K562 (cell line): ENCODE data around the gene SHISA5. TPM values are rescaled to one million over a fixed set of nuclear protein-coding genes. Genes with fewer than 3 reads are reported as not detected.
A peak's percentile ranks its signal among the peaks of the same experiment; 100 is the strongest.

Experiments used
- ATAC-seq: fragments of 200-7000 bp; cut with Tn5 transposase; 3 replicates; pipeline ENCODE4 v1.9.1; 2020; ENCODE audit warnings: moderate library complexity
- BruUV-seq: library from RNA; stranded (reverse); fragments of 400-500 nt; replicated peaks from 2 replicates; lab custom pipeline; 2021; lab: Mats Ljungman, UMichigan
- CTCF ChIA-PET: fragments of 300-600 bp; formaldehyde crosslinking; extraction: SDS; loops from one replicate; lab custom pipeline; 2021; ENCODE audit warnings: low intra/inter-chr PET ratio; lab: Yijun Ruan, JAX
- POLR2A ChIA-PET: fragments of 300-600, 350-650 bp; sonication (Branson Sonifier 250); formaldehyde crosslinking; extraction: SDS; loops from one replicate; lab custom pipeline; 2021; ENCODE audit warnings: antibody characterized with exemption, inconsistent platforms; lab: Yijun Ruan, JAX
- DNase-seq, 4 experiments: peaks; one replicate each; pipeline versions ENCODE4 v3.0.0 to v3.0.0-alpha.2; 2011 to 2018; ENCODE audit warnings: low spot score in 3 of 4, mixed read lengths in 3 of 4; ENCODE audit errors: extremely low read depth in 1 of 4
- FAIRE-seq: peaks from 2 replicates; lab custom pipeline; 2011; peaks lifted over from hg19 to GRCh38; lab: Jason Lieb, UNC
- H2AFZ ChIP-seq: 2 replicates; pipeline ENCODE4 v1.6.0; 2011; ENCODE audit warnings: low read depth, low read length, control low read depth, inconsistent platforms
- H3K27ac ChIP-seq: fragments of 200-600 bp; 3 replicates; pipeline ENCODE4 v1.8.0; 2011; ENCODE audit warnings: low read depth, mild to moderate bottlenecking, control low read depth, inconsistent platforms, low read length, moderate library complexity, mixed read lengths; ENCODE audit errors: extremely low read depth
- H3K27me3 ChIP-seq, 2 experiments: fragments of 300-600 bp in 1 of 2; 2 replicates in 1 of 2; 3 replicates in 1 of 2; pipeline versions ENCODE4 v1.6.0 to v1.8.0; 2011; ENCODE audit warnings: inconsistent platforms in 2 of 2, low read length in 2 of 2, mild to moderate bottlenecking in 1 of 2, mixed read lengths in 1 of 2, moderate library complexity in 1 of 2; ENCODE audit not compliant: control insufficient read depth in 2 of 2, insufficient read depth in 2 of 2
- H3K36me3 ChIP-seq: fragments of 300-600 bp; 3 replicates; pipeline ENCODE4 v1.8.0; 2011; ENCODE audit warnings: mild to moderate bottlenecking, low read length, inconsistent platforms; ENCODE audit not compliant: control insufficient read depth, insufficient read depth
- H3K4me1 ChIP-seq, 2 experiments: fragments of 200-600 bp in 1 of 2; replicated peaks in 1 of 2; 2 replicates in 1 of 2; 3 replicates in 1 of 2; pipeline versions ENCODE4 v1.5.1 to v1.8.0; 2011; ENCODE audit warnings: inconsistent platforms in 2 of 2, low read length in 2 of 2, mild to moderate bottlenecking in 1 of 2, mixed read lengths in 1 of 2, moderate library complexity in 1 of 2; ENCODE audit not compliant: control insufficient read depth in 2 of 2, insufficient read depth in 2 of 2
- H3K4me2 ChIP-seq: 2 replicates; pipeline ENCODE4 v1.6.1; 2011; ENCODE audit warnings: low read length, control low read depth, inconsistent platforms, mixed read lengths; ENCODE audit not compliant: insufficient read depth
- H3K4me3 ChIP-seq: fragments of 200-600 bp; sonication (generic), shearing (Covaris generic); 2 replicates; pipeline ENCODE4 v1.5.1; 2016; ENCODE audit warnings: control low read depth, inconsistent platforms
- H3K79me2 ChIP-seq: fragments of 200-600 bp; 3 replicates; pipeline ENCODE4 v1.8.0; 2011; ENCODE audit warnings: low read length, inconsistent platforms; ENCODE audit not compliant: control insufficient read depth, insufficient read depth
- H3K9ac ChIP-seq, 2 experiments: 2 replicates each; pipeline versions ENCODE4 v1.6.0 to v1.6.1; 2011; ENCODE audit warnings: low read depth in 2 of 2, low read length in 2 of 2, control low read depth in 1 of 2, inconsistent platforms in 1 of 2, mild to moderate bottlenecking in 1 of 2, mixed read lengths in 1 of 2; ENCODE audit not compliant: insufficient read depth in 1 of 2
- H3K9me1 ChIP-seq: one replicate; pipeline ENCODE4 v1.6.0; 2011; ENCODE audit warnings: inconsistent platforms, mild to moderate bottlenecking, low read length, moderate library complexity; ENCODE audit not compliant: control insufficient read depth, insufficient read depth
- H3K9me3 ChIP-seq: replicated peaks from 2 replicates; pipeline ENCODE4 v1.5.1; 2011; ENCODE audit warnings: low read depth, low read length, inconsistent platforms; ENCODE audit not compliant: control insufficient read depth, insufficient read depth
- H4K20me1 ChIP-seq: replicated peaks from 2 replicates; pipeline ENCODE4 v1.6.1; 2011; ENCODE audit warnings: low read length, inconsistent platforms, mixed read lengths; ENCODE audit not compliant: control insufficient read depth, insufficient read depth
- FOSL1 ChIP-seq: fragments of 200-800 bp; sonication (Bioruptor generic); conservative IDR thresholded peaks from 2 replicates; pipeline ENCODE4 v1.6.1; 2016; ENCODE audit warnings: missing genetic modification characterization, missing compliant biosample characterization
- FOXK2 ChIP-seq, 2 experiments: fragments of 450-650 bp; IDR thresholded peaks in 1 of 2; conservative IDR thresholded peaks in 1 of 2; 2 replicates each; pipeline ENCODE4 v1.6.1; 2016; ENCODE audit warnings: low read depth in 2 of 2, mild to moderate bottlenecking in 1 of 2
- HCFC1 ChIP-seq: IDR thresholded peaks from 2 replicates; pipeline ENCODE4 v1.6.1; 2012; ENCODE audit warnings: low read depth, low read length, improper control_type of control experiment
- HDAC1 ChIP-seq, 2 experiments: fragments of 450-650 bp; IDR thresholded peaks; 2 replicates each; pipeline ENCODE4 v1.6.1; 2016 to 2017; ENCODE audit warnings: inconsistent platforms in 1 of 2, mild to moderate bottlenecking in 1 of 2, moderate library complexity in 1 of 2
- HLTF ChIP-seq: fragments of 450-650 bp; IDR thresholded peaks from 2 replicates; pipeline ENCODE4 v1.6.1; 2016
- HNRNPLL ChIP-seq: fragments of 200-400 bp; formaldehyde crosslinking; IDR thresholded peaks from 2 replicates; pipeline ENCODE4 v1.6.1; 2017; ENCODE audit warnings: low read length, low read depth, mild to moderate bottlenecking; ENCODE audit not compliant: poor library complexity, severe bottlenecking
- KDM4B ChIP-seq, 2 experiments: fragments of 450-650 bp in 1 of 2; sonication (generic) in 1 of 2; IDR thresholded peaks; 2 replicates each; pipeline ENCODE4 v1.6.1; 2016 to 2017; ENCODE audit warnings: borderline replicate concordance in 2 of 2, antibody characterized with exemption in 1 of 2, low read depth in 1 of 2, mild to moderate bottlenecking in 1 of 2
- L3MBTL2 ChIP-seq: fragments of 450-650 bp; IDR thresholded peaks from 2 replicates; pipeline ENCODE4 v1.6.1; 2016; ENCODE audit warnings: mild to moderate bottlenecking, moderate library complexity
- NONO ChIP-seq, 2 experiments: fragments of 200-400 bp in 1 of 2; fragments of 450-650 bp in 1 of 2; formaldehyde crosslinking in 1 of 2; IDR thresholded peaks; 2 replicates each; pipeline ENCODE4 v1.6.1; 2017; ENCODE audit warnings: low read depth in 2 of 2, mild to moderate bottlenecking in 2 of 2, moderate library complexity in 2 of 2, low read length in 1 of 2
- PML ChIP-seq: IDR thresholded peaks from 2 replicates; pipeline ENCODE4 v1.6.1; 2012; ENCODE audit warnings: low read length, inconsistent platforms
- POLR2B ChIP-seq: fragments of 450-650 bp; IDR thresholded peaks from 2 replicates; pipeline ENCODE4 v1.6.1; 2018; ENCODE audit warnings: low read depth; ENCODE audit not compliant: partially characterized antibody
- ZNF263 ChIP-seq: sonication (generic); formaldehyde crosslinking; IDR thresholded peaks from 2 replicates; pipeline ENCODE4 v1.8.0; 2022; ENCODE audit warnings: mild to moderate bottlenecking, missing genetic modification reagents, borderline replicate concordance
- ZNF311 ChIP-seq: fragments of 250-450 bp; sonication (Bioruptor Pico); IDR thresholded peaks from 2 replicates; pipeline ENCODE4 v1.4.0; 2020; ENCODE audit warnings: mild to moderate bottlenecking, moderate library complexity
- ZNF77 ChIP-seq: fragments of 250-450 bp; sonication (Bioruptor Pico); IDR thresholded peaks from 2 replicates; pipeline ENCODE4 v1.5.0; 2020
- WGBS: fragments of 100-300 bp; shearing (Covaris generic); methylation state at CpG from one replicate; pipeline ENCODE4 v1.1.6; 2016; ENCODE audit warnings: low coverage, mixed read lengths; ENCODE audit not compliant: insufficient coverage; ENCODE audit errors: missing lambda C conversion rate; 5-methylcytosine and 5-hydroxymethylcytosine counted together
- in situ Hi-C: fragments of 300-500 bp; cut with MboI; formaldehyde crosslinking; loops from 4 replicates; pipeline ENCODE4 v1.15.0; 2018; ENCODE audit warnings: inconsistent platforms, mixed read lengths
- intact Hi-C: fragments of 100-400 bp; cut with micrococcal nuclease; formaldehyde crosslinking; loops from 2 replicates; pipeline ENCODE4 v1.14.2; 2022
- polyA plus RNA-seq, 8 experiments: library from polyadenylated mRNA; depleted of rRNA in 4 of 8; stranded (reverse) in 5 of 8; unstranded in 3 of 8; fragments of >200 nt; fragmentation: Nextera tagmentation in 2 of 8; fragmentation: Illumina TruSeq in 1 of 8; extraction: Ambion mirVana in 2 of 8; extraction: Trizol in 1 of 8; gene quantifications; 2 replicates each; pipeline versions ENCODE4 v1.2.1 to v1.2.3, GENCODE V29; 2011 to 2014; ENCODE audit warnings: inconsistent platforms in 1 of 8, missing spikeins in 1 of 8
- total RNA-seq, 7 experiments: library from RNA; depleted of rRNA in 6 of 7; stranded (reverse); fragments of >200 nt in 6 of 7; fragmentation: Illumina TruSeq in 2 of 7; extraction: Trizol in 2 of 7; gene quantifications; 2 replicates each; pipeline versions ENCODE4 v1.2.1 to v1.2.3, GENCODE V29; 2011 to 2021; ENCODE audit warnings: low replicate concordance in 1 of 7
- TF ChIP-seq, protein P1 (sequence below): fragments of 250-450 bp; sonication (Bioruptor Pico); IDR thresholded peaks from 2 replicates; pipeline ENCODE4 v1.4.0; 2020; ENCODE audit warnings: mild to moderate bottlenecking
- TF ChIP-seq, protein P2 (sequence below), 2 experiments: IDR thresholded peaks; 2 replicates each; pipeline ENCODE4 v1.6.1; 2012; ENCODE audit warnings: improper control_type of control experiment in 2 of 2, low read depth in 2 of 2, low read length in 2 of 2, borderline replicate concordance in 1 of 2
- TF ChIP-seq, protein P3 (sequence below): sonication (generic); formaldehyde crosslinking; IDR thresholded peaks from 2 replicates; pipeline ENCODE4 v1.9.0; 2022; ENCODE audit warnings: mild to moderate bottlenecking, missing genetic modification reagents

Gene SHISA5
- total and polyA plus RNA-seq, 9 of the 15 experiments (the other 6 are each of a cell fraction or from before 2014, with no cell fraction given), result 8.4 to 85.8 (median 56.1) TPM

DNA sequence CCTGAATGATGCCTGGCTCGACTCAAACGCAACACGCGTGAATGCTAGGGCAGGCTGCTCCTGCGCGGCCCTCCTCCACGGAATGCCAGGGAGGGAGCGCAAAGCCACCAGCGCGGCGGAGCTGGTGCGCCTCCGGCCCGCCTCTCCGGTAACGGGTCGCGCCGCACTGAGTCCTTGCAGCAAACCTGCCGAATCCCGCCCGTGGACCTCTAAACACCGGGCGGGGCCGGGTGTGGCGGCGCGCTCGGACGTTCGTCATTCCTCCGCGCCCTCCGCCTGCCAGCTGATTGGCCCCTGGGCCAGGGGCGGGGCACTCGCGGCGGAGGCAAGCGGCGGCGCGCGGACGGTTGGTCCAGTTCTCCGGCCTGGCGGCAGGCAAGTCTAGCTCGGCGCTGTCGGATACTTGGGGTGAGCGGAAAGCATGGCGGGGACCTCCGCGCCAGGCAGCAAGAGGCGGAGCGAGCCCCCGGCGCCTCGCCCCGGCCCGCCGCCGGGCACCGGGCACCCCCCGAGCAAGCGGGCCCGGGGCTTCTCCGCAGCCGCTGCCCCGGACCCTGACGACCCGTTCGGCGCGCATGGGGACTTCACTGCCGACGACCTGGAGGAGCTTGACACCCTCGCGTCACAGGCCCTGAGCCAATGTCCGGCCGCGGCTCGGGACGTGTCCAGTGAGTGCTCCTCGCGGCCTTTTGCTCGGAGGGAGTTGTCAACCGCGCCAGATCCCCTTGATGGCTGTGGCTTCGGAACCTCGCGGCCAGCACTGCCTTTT lies 57.4 kb downstream of the SHISA5 start, which contains the start of gene ATRIP:
Gene ATRIP (plus strand): TSS at position 313 of the 769 bp plus-strand sequence. CDS start 109 bp downstream, at position 422.
- BruUV-seq, result no TSS peak
- ATAC-seq, result peak; percentile 94
- Histone ChIP-seq H3K9ac (peak within 1 kb of the TSS; percentile 83 to 93), H3K9me1 (no peaks in the 10 kb centered on the region), H3K79me2 (peaks cover 39% of the 10 kb centered on the region), H3K27ac (peak within 1 kb of the TSS; percentile 88), H2AFZ (peak within 1 kb of the TSS; percentile 83), H3K27me3 (no peaks in the 10 kb centered on the region), H3K4me3 (peak within 1 kb of the TSS; percentile 88), H3K4me2 (peak within 1 kb of the TSS; percentile 91), H3K36me3 (peaks cover 43% of the 10 kb centered on the region; the same call in 2 of the 3 replicates), H3K4me1 (peaks cover 4 to 18% of the 10 kb centered on the region in 2 experiments; a peak in 4 of 5 replicates), H3K9me3 (no peaks in the 10 kb centered on the region), H4K20me1 (no peaks in the 10 kb centered on the region)
- FAIRE-seq, result peak; percentile 81
- ChIA-PET CTCF (no interaction called here), POLR2A (interaction anchor here (0.6 to 2.8 kb wide), 11 partner anchors 8 to 577 kb away, joined by 3 to 21 read pairs (median 4); partner anchors contain the start of gene CDC25A)
- peak; percentile 86 to 93 (median 90) for DNase-seq
- intact Hi-C loops (loop anchor here (1.0 kb wide), 1 partner anchor 109 kb away; no protein-coding TSS in a partner anchor), in situ Hi-C loops (no loop called here)
- 3% methylated on average over 39 of the region's 91 CpGs for WGBS
- TF ChIP-seq ZNF263 (CRISPR knock-in tag), result peak; percentile 68; the same call in 1 of the 2 replicates
- TF ChIP-seq, protein P1, sequence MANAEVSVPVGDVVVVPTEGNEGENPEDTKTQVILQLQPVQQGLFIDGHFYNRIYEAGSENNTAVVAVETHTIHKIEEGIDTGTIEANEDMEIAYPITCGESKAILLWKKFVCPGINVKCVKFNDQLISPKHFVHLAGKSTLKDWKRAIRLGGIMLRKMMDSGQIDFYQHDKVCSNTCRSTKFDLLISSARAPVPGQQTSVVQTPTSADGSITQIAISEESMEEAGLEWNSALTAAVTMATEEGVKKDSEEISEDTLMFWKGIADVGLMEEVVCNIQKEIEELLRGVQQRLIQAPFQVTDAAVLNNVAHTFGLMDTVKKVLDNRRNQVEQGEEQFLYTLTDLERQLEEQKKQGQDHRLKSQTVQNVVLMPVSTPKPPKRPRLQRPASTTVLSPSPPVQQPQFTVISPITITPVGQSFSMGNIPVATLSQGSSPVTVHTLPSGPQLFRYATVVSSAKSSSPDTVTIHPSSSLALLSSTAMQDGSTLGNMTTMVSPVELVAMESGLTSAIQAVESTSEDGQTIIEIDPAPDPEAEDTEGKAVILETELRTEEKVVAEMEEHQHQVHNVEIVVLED (CRISPR knock-in tag), result peak; percentile 19; the same call in 1 of the 2 replicates
- TF ChIP-seq, protein P2, sequence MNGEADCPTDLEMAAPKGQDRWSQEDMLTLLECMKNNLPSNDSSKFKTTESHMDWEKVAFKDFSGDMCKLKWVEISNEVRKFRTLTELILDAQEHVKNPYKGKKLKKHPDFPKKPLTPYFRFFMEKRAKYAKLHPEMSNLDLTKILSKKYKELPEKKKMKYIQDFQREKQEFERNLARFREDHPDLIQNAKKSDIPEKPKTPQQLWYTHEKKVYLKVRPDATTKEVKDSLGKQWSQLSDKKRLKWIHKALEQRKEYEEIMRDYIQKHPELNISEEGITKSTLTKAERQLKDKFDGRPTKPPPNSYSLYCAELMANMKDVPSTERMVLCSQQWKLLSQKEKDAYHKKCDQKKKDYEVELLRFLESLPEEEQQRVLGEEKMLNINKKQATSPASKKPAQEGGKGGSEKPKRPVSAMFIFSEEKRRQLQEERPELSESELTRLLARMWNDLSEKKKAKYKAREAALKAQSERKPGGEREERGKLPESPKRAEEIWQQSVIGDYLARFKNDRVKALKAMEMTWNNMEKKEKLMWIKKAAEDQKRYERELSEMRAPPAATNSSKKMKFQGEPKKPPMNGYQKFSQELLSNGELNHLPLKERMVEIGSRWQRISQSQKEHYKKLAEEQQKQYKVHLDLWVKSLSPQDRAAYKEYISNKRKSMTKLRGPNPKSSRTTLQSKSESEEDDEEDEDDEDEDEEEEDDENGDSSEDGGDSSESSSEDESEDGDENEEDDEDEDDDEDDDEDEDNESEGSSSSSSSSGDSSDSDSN (IDR thresholded peaks at IDR 0.05; ENCODE audit: borderline replicate concordance in 1 of 2, low read depth in 2 of 2, low read length in 2 of 2), result peak in 1 of 2 experiments; percentile 62; a peak in 2 of 4 replicates
- TF ChIP-seq ZNF311 (CRISPR knock-in tag), result no peak
- TF ChIP-seq, protein P3, sequence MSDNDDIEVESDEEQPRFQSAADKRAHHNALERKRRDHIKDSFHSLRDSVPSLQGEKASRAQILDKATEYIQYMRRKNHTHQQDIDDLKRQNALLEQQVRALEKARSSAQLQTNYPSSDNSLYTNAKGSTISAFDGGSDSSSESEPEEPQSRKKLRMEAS (CRISPR knock-in tag), result peak; percentile 63; the same call in 1 of the 2 replicates
- TF ChIP-seq KDM4B (IDR thresholded peaks at IDR 0.05; ENCODE audit: borderline replicate concordance in 2 of 2, low read depth in 1 of 2), result 0 out of 4 replicates have a peak, but pooled peaks of 1 of the 2 experiments have one; percentile 32
- TF ChIP-seq HDAC1 (IDR thresholded peaks at IDR 0.05), result peak in 1 of 2 experiments; percentile 86; a peak in 2 of 4 replicates
- no peak for TF ChIP-seq ZNF77 (CRISPR knock-in tag)
- TF ChIP-seq L3MBTL2, result peak; percentile 92
- peak; percentile 79 for TF ChIP-seq HCFC1
- peak; percentile 60 to 68; a peak in 2 of 4 replicates for TF ChIP-seq FOXK2 (conservative IDR thresholded peaks at IDR 0.05 in 1 of 2, IDR thresholded peaks at IDR 0.05 in 1 of 2; ENCODE audit: low read depth in 2 of 2)
- TF ChIP-seq HLTF, result no peak
- peak; percentile 61 for TF ChIP-seq POLR2B
- TF ChIP-seq FOSL1 (tag), result 0 out of 2 replicates have a peak, but pooled peaks have one; percentile 21
- TF ChIP-seq NONO (IDR thresholded peaks at IDR 0.05; ENCODE audit: low read depth in 2 of 2, low read length in 1 of 2), result peak; percentile 62 to 84; a peak in 3 of 4 replicates
- TF ChIP-seq PML, result 0 out of 2 replicates have a peak, but pooled peaks have one; percentile 33
- TF ChIP-seq HNRNPLL, result peak; percentile 52
